Measurements from ENCODE around the gene ACAP2.
A peak's percentile ranks its signal among the peaks of the same experiment; 100 is the strongest.

ACAP2 gene

GRCh38 chr3:195453236-195453635 lies 10.4 kb upstream of the ACAP2 start:
- TF ChIP-seq CTCF (conservative IDR thresholded peaks at IDR 0.05; ENCODE audit: low read depth, low read length), result no peak
- no peak overlapping the region for H3K4me3 ChIP-seq (ENCODE audit: low read depth, low read length)
- no peak for DNase-seq (ENCODE audit: low read depth)

GRCh38 chr3:195451373-195452015 lies 8.7 kb upstream of the ACAP2 start:
- TF ChIP-seq CTCF (conservative IDR thresholded peaks at IDR 0.05; ENCODE audit: low read depth, low read length), result no peak
- DNase-seq (ENCODE audit: low read depth), result no peak
- H3K4me3 ChIP-seq (ENCODE audit: low read depth, low read length), result no peak overlapping the region

- peak; percentile 97 for DNase-seq (ENCODE audit: low read depth)
- no peak for TF ChIP-seq CTCF (conservative IDR thresholded peaks at IDR 0.05; ENCODE audit: low read depth, low read length)
Measured at GRCh38 chr3:195450731-195451229, 8.0 kb upstream of the ACAP2 start.

GRCh38 chr3:195448205-195448875 lies 5.5 kb upstream of the ACAP2 start:
- DNase-seq (ENCODE audit: low read depth), result no peak
- no peak for TF ChIP-seq CTCF (conservative IDR thresholded peaks at IDR 0.05; ENCODE audit: low read depth, low read length)
- no peak overlapping the region for H3K4me3 ChIP-seq (ENCODE audit: low read depth, low read length)

More at GRCh38 chr3:195450731-195451229, 8.0 kb upstream of the ACAP2 start:
- H3K4me3 ChIP-seq (ENCODE audit: low read depth, low read length), result no peak overlapping the region

GRCh38 chr3:195447201-195447600 lies 4.4 kb upstream of the ACAP2 start:
- TF ChIP-seq CTCF (conservative IDR thresholded peaks at IDR 0.05; ENCODE audit: low read depth, low read length), result no peak
- H3K4me3 ChIP-seq (ENCODE audit: low read depth, low read length), result no peak overlapping the region
- no peak for DNase-seq (ENCODE audit: low read depth)

GRCh38 chr3:195446359-195446758 lies 3.5 kb upstream of the ACAP2 start:
- no peak overlapping the region for H3K4me3 ChIP-seq (ENCODE audit: low read depth, low read length)
- DNase-seq (ENCODE audit: low read depth), result no peak
- TF ChIP-seq CTCF (conservative IDR thresholded peaks at IDR 0.05; ENCODE audit: low read depth, low read length), result no peak

- no peak for TF ChIP-seq CTCF (conservative IDR thresholded peaks at IDR 0.05; ENCODE audit: low read depth, low read length)
- no peak overlapping the region for H3K4me3 ChIP-seq (ENCODE audit: low read depth, low read length)
- no peak for DNase-seq (ENCODE audit: low read depth)
Measured at GRCh38 chr3:195445885-195446284, 3.1 kb upstream of the ACAP2 start.

Data from choroid plexus epithelial cell (primary cell).